Fibroblast of mammary gland (primary cell): Measurements from ENCODE around the gene DDX50.

ENCODE experiments used
- DNase-seq: peaks from one replicate; pipeline ENCODE4 v3.0.0-alpha.2; 2010; ENCODE audit warnings: low read depth
- H3K4me3 ChIP-seq: 2 replicates; pipeline ENCODE4 v1.5.1; 2011; ENCODE audit warnings: low read depth, mild to moderate bottlenecking, low read length, moderate library complexity; ENCODE audit not compliant: control insufficient read depth
- TF ChIP-seq, protein P1 (sequence below): conservative IDR thresholded peaks from 2 replicates; pipeline ENCODE4 v1.5.1; 2011; ENCODE audit warnings: low read depth, low read length, inconsistent platforms; ENCODE audit not compliant: control insufficient read depth, insufficient read depth

Gene DDX50

DNA sequence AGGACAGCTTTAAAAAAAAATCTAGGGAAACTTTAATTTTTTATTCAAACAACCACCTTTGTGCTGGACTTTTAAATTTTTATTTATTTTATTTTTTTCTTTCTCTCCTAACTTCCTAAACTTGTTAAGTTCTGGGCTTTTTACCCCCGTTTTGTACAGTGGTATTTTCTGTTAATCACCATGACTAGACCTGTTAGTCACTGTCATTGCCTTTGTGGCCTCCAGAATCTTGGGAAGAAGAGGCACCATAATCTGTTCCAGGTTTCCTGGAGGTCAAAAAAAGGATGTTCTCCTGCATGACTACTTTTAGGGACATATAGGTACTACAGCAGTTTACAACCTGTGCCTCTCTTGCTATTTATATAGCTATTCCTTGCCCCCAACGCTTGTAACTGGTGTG lies 31.1 kb upstream of the DDX50 start:
- no peak overlapping the region for H3K4me3 ChIP-seq
- peak; percentile 31 for DNase-seq

DNA sequence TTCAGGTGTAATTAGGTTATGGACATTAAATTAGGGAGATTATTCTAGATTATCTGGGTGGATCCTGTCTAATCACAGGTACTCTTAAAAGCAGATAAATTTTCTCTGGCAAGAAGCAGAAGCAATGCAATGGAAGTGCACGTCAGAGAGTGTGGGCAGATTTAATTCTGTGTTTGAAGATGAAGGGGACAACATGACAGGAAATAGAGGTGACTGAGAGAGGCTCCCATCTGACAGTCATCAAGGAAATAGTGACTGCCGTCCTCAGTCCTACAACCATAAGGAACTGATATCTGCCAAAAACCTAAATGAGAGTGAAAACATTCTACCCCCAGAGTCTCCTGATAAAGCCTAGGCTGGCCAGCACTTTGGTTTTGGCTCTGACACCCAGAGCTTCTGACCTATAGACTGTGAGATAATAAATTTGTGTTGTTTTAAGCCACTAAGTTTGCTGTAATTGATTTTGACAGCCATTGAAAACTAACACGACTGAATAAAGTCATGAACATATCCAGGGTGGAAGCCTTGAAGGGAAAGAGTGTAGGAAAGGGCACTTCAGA lies 30.5 kb upstream of the DDX50 start:
- DNase-seq, result no peak
- no peak overlapping the region for H3K4me3 ChIP-seq
- TF ChIP-seq, protein P1, sequence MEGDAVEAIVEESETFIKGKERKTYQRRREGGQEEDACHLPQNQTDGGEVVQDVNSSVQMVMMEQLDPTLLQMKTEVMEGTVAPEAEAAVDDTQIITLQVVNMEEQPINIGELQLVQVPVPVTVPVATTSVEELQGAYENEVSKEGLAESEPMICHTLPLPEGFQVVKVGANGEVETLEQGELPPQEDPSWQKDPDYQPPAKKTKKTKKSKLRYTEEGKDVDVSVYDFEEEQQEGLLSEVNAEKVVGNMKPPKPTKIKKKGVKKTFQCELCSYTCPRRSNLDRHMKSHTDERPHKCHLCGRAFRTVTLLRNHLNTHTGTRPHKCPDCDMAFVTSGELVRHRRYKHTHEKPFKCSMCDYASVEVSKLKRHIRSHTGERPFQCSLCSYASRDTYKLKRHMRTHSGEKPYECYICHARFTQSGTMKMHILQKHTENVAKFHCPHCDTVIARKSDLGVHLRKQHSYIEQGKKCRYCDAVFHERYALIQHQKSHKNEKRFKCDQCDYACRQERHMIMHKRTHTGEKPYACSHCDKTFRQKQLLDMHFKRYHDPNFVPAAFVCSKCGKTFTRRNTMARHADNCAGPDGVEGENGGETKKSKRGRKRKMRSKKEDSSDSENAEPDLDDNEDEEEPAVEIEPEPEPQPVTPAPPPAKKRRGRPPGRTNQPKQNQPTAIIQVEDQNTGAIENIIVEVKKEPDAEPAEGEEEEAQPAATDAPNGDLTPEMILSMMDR, result no peak

More for the DNA sequence above, 31.1 kb upstream of the DDX50 start:
- TF ChIP-seq, protein P1, result no peak

- TF ChIP-seq, protein P1, result no peak
- peak; percentile 58 for DNase-seq
- H3K4me3 ChIP-seq, result no peak overlapping the region
Measured at GRCh38 chr10:68871105-68871711, 29.9 kb upstream of the DDX50 start.

- H3K4me3 ChIP-seq, result no peak overlapping the region
- TF ChIP-seq, protein P1, result no peak
- peak; percentile 84 for DNase-seq
Measured at GRCh38 chr10:68871731-68872342, 29.3 kb upstream of the DDX50 start.

DNA sequence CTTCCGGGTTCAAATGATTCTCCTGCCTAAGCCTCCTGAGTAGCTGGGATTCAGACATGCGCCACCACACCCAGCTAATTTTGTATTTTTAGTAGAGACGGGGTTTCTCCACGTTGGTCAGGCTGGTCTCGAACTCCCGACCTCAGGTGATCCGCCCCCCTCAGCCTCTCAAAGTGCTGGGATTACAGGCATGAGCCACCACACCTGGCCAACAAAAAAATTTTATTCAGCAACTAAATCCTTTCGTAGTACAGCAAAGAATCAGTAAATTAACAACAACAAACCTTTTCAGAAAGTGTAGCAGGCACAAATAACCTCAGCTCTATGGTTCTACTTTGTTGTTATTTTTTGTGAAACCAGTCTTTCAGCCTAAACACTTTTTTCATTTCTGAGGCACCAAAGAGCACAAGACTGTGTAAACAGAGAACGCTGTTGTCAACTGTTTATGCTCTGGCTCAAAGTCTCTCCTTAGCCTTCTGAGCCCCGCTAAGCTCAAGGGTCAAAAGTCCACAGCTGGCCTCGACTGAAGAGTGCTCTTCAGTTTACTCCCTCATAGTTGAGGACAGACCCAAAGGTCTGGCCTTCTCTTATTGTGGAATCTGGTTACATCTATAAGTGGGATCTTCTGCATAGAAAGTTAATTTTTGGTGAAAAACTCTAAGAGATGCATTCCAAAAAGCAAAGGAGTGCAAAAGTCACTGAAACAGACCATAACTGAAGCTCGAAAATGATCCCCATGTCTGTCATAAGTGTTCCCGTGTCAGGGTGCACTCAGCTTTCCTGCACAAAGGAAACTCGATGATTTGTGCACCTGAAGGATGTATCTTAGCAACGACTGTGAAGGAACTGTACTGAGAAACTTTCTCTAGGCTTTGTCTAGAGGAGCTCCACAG lies 24.6 kb upstream of the DDX50 start:
- H3K4me3 ChIP-seq, result no peak overlapping the region
- TF ChIP-seq, protein P1, result no peak
- no peak for DNase-seq

- TF ChIP-seq, protein P1, result no peak
- H3K4me3 ChIP-seq, result no peak overlapping the region
- DNase-seq, result no peak
Measured at GRCh38 chr10:68877482-68878110, 23.5 kb upstream of the DDX50 start.
